NCI-H2196 treated with DMSO at 0.1 percent for 48 hours (cell line): ENCODE data around the gene TBC1D1.

Source experiments
- DNase-seq: peaks from one replicate; lab custom pipeline; 2025; ENCODE audit not compliant: unreplicated experiment; lab: John Stamatoyannopoulos, UW

Gene TBC1D1

DNA sequence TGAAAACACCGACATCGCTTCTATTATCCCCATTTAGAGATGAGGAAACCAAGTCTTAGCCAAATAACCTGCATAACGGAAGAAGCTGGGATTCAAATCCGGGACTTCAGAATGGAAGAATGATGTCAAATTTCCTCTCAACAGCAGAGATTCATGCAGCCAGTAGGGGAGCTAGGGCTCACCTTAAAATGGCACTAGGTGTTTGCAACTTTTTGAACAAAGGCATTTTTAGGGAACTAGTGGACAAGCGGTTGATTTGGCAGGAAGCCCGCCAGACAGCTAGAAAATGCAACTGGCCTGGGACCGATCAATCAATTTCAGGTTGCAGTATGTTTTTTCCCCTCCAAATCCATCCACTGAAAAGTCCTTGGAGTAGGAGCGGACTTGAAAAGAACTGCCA is 293.5 kb downstream of the TBC1D1 start:
- DNase-seq, result no peak

DNA sequence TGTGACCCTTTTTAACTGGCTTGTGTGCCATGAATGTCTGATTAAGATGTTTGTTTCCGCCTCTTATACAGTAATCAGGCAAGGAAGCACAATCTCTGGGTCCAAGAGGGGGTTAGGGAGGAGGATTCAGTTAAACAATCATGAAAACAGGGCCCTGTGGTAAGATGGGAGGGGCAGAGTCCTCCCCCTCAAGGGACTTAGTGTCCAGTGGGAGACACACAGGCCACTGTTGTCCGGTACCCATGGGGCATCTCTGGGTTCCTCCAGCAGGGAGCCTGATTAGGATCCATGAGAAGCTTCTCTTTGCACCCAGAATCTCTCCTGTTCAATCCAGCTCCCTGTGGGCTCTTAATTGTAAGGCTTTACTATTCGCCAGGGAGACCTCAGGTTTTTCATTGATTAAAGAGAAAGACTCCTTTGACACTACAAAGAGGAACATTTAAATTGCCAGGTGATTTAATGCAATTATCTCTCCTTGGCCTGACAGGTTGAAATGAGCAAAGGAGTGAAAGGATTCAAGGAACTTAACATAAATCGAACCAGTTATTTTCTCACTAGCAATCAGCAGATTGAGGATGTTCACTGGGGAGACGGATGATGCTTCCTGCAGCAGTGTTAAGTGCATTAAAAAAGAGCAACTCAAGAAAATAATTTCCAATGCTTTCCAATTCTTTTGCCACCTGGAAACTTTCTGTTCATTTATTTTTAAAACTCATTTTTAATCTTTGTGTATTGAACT is 294.7 kb downstream of the TBC1D1 start:
- DNase-seq, result no peak

GRCh38 chr4:38188136-38188535 is 297.3 kb downstream of the TBC1D1 start:
- DNase-seq, result no peak

GRCh38 chr4:38188631-38189101 is 297.8 kb downstream of the TBC1D1 start:
- no peak for DNase-seq
